ENCODE data around the gene TMBIM1.
"Not testable (repeated sequence)": the region's sequence is repeated elsewhere in the genome, so short reads cannot be mapped to it uniquely, and the experiment has no call there.

TMBIM1 gene

DNA sequence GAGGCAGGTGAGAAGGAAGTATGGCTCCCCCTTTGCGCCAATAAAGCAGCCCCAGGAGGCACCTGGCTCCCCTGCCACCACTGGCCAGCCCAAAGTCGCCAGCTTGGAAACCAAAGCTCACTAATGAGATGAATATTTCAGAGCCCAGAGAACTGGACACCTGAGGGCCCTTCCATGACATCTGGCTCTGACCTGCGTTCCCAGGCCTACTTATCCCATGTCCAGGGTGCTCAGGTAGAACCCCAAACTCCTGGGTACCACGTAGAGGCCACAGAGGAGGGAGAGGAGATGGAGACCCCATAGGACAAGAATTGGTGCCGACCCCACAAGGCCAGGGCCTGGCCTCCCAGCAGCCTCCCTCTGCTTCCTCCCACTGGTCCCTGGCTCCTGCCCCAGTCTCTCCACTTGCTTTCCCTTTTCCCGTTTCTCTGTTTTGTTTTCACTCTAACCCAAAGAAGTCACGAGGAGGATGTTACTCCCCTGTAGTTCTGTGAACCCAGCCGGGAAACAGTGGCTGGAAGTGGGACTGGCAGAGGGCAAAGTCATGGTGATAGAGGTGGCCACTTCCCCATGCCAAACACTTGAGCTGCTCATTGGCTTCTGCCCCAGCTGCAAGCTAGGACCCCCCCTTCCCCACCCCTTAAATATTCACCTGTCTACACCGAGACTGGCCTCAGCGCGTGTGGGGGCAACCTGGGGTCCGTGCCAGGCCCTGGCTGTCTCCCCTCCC lies 820 bp downstream of the TMBIM1 start:
- DNase-seq (ENCODE audit: low read depth), result no peak

DNA sequence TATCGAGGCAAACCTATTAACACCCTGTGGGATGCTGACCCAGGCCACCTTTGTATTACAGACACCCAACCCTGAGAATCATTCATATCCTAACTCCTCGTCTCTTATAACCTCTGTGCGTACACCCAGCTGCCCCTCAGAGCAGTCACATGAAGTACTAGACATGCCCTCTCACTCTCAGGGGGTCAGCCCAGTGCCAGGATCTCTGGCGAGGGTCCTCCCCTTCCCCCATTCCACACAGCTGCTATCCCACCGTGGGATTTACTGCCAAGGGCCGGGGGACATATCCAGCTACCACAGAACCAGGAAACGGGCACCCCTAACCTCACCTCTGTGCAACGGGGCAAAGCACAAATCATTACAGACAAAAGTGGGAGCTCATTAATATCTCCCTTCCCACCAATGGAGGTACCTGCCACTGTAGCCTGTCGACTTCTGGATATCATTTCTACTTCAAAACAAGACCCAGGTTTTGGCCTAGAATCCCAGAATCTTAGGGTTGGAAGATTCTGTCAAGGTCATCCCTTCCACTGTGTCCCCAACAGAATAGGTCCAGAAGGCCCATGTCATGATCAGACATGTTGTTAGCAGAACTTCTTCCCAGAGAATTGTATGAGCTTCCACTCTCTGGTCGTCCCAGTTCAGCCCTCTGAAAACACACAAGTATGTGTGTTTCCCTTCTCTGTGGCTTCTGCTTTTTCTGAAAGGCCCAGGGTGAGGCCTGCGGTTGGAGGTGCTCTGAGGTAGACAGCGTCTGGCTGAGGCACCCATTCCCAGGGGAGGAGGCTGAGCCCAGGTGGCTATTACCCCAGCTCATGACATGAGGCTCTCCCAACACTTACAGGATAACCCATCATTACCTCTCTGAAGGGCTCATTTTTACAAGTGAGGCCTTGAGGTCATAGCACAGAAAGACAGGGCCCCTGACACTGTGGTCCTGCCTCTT lies 1.7 kb downstream of the TMBIM1 start:
- no peak for DNase-seq (ENCODE audit: low read depth)

DNA sequence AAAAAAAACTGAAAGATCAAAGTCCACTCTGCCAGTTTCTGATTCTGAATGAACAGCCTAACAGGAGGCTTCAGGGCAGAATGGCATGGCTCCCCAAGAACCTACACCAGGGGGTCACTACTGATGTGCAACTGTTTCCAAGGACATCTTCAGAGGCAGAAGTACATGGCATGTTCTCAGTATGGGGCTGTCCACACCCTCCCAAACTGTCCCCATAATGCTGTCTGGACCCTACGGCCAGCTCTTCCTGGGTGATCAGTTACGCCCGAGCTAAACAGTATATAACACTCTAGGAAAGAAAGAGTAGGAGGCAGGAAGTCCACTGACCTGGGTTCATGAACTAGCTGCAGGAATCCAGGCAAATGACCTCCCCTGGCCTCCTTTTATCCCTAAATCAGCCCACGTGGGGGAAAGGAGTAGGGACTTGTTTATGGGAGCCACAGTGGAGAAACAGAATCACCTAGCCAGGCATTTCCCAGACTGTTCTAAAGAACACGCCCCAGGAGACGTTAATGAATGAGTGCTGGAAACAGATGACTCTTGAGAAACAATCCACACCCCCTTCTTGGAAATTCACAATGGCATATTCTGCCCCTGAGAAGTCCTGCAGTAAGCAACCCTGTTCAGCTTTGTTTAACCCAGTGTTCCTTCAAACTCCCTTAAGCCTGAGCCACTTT lies 2.5 kb downstream of the TMBIM1 start:
- no peak for DNase-seq (ENCODE audit: low read depth)

- peak; percentile 36 for DNase-seq (ENCODE audit: low read depth)
These were observed 5.5 kb downstream of the TMBIM1 start for GRCh38 chr2:218286570-218287459.

GRCh38 chr2:218285604-218286003 lies 6.7 kb downstream of the TMBIM1 start:
- no peak for DNase-seq (ENCODE audit: low read depth)

- DNase-seq (ENCODE audit: low read depth), result no peak
These were observed 8.0 kb downstream of the TMBIM1 start for GRCh38 chr2:218284106-218284811.

DNA sequence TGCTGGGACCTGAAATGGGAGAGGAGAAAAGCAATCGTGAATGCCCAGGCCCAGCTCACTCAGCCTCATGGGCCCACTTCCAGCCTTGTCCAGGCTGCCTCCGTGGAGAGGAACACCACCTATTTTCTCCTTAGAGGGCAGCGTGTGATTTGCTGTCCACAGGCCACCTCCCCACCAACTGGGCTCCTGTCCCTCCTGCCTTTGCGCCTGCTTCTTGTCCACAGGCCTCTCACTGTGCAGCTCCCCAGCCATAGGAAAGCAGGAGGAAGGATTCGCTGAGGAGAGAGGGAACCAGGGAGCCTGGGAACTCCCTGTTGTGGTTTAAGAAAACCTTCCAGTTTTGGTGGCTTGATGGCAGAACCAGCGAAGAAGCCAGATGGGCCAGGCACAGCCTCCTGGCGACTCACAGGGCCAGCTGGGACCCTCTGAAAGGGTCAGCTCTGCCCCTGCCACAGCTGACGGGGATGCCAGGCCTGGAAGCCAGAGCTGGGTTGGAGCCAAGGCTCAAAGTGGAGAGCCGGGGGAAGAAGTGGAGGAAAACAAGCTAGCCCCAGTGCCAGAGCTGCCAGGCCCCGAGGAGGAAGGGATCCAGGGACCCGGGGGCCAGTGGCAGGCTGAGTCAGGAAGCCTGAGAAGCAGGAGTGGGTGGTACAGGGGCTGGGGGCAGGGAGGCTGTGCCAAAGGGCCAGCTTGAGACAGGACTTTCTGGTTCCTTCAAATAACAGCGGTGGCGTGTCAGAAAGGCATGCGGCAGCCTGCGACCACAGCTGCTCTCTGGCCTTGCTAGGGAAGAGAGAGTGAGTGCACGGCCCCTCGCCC lies 9.9 kb downstream of the TMBIM1 start:
- no peak for DNase-seq (ENCODE audit: low read depth)

DNA sequence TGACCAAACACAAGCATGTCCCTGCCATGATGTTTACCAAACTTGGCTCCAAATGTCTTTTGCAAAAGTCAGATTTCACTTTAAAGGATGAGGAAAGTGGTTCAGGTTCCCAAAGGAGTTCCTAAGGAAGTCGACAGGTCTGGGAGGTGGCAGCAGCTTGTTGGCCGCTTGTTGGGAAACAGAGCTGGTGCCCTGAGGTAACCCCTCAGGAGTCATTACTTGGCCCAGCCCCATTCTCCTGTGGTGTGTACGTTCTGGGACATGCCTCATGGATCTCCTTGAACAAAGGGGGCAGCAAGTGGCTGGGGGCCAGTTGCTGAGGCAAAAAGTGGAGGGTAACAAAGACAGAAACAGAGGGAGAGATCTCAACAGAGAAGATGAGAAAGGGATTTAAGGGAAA lies 10.9 kb downstream of the TMBIM1 start:
- no peak for DNase-seq (ENCODE audit: low read depth)

DNA sequence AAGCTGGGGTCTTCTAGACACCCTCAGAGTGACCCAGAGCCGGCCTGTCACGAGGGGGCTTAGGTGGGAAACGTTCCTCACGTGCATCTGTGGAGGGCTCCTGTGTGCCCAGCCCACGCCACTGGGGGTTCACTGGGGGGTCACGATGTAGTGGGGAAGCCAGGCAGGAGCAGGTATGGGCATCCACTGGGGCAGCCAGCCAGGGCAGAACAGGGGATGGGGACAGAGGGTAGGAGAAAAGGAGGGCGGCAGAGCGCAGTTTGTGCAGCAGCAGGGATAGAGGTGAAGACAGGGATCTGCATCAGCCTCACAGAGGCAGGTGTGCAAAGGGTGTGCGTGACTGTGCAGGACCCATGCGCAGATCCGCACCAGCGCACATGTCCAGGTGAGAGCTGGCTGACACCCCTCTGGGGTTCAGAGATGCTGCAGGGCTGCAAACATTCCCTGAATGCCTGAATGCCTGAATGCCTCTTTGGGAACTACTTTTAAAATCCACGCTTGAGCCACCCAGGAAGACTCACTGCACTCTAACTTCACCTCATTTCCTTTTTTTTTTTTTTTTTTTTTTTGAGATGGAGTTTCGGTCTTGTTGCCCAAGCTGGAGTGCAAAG lies 11.9 kb downstream of the TMBIM1 start:
- no peak for DNase-seq (ENCODE audit: low read depth)

- no peak for DNase-seq (ENCODE audit: low read depth)
These were observed 13.6 kb downstream of the TMBIM1 start for GRCh38 chr2:218278531-218279360.

- no peak for DNase-seq (ENCODE audit: low read depth)
These were observed 14.4 kb downstream of the TMBIM1 start for GRCh38 chr2:218277921-218278320.

- no peak for DNase-seq (ENCODE audit: low read depth)
These were observed 15.1 kb downstream of the TMBIM1 start for GRCh38 chr2:218276986-218277755.

- no peak for DNase-seq (ENCODE audit: low read depth)
These were observed 16.8 kb downstream of the TMBIM1 start for GRCh38 chr2:218275371-218276072.

DNA sequence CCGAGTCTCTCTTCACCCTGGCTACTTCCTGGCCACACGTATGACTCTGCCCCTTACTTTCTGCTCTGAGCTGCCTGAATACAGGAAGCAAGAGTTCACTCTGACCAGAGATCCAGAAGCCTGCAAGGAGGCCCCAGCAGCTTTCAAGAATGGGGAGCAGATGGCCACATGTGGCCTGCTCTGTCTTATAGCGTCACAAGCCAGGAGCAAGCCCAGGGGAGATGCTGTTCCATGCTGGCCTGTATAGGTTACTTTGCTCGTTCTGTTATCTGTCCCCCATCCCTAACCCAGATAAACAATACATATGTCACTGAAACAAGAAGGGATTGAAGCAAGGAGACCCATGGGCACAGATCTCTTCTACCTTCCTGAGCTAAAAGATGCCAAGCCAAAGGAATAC lies 17.7 kb downstream of the TMBIM1 start:
- DNase-seq (ENCODE audit: low read depth), result no peak

GRCh38 chr2:218273908-218274249 lies 18.4 kb downstream of the TMBIM1 start:
- DNase-seq (ENCODE audit: low read depth), result no peak

DNA sequence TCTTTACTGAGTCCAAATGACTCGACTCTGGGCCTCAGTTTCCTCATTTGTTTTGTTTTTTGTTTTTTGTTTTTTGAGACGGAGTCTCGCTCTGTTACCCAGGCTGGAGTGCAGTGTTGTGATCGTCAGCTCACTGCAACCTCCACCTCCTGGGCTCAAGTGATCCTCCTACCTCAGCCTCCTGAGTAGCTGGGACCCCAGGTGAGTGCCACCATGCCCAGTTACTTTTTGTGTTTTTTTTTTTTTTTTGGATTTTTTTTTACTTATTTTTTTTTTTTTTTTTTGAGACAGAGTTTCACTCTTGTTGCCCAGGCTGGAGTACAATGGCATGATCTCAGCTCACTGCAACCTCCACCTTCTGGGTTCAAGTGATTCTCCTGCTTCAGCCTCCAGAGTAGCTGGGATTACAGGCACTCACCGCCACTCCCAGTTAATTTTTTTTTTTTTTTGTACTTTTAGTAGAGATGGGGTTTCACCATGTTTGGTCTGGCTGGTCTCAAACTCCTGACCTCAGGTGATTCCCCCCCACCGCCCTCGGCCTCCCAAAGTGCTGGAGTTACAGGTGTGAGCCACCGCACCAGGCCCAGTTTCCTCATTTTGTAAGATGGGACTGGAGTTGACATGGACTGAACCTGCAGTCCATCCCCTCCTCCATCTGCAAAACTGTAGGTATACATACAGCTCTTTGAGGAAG lies 18.9 kb downstream of the TMBIM1 start:
- DNase-seq (ENCODE audit: low read depth), result not testable (repeated sequence)

All from stimulated activated CD8-positive, alpha-beta memory T cell treated with anti-CD3 and anti-CD28 coated beads, Interleukin-15, amount 100 ng/mL, for 24 hours (primary cell).